ENCODE results near the gene PTOV1.
A peak's percentile ranks its signal among the peaks of the same experiment; 100 is the strongest.

PTOV1 gene

DNA sequence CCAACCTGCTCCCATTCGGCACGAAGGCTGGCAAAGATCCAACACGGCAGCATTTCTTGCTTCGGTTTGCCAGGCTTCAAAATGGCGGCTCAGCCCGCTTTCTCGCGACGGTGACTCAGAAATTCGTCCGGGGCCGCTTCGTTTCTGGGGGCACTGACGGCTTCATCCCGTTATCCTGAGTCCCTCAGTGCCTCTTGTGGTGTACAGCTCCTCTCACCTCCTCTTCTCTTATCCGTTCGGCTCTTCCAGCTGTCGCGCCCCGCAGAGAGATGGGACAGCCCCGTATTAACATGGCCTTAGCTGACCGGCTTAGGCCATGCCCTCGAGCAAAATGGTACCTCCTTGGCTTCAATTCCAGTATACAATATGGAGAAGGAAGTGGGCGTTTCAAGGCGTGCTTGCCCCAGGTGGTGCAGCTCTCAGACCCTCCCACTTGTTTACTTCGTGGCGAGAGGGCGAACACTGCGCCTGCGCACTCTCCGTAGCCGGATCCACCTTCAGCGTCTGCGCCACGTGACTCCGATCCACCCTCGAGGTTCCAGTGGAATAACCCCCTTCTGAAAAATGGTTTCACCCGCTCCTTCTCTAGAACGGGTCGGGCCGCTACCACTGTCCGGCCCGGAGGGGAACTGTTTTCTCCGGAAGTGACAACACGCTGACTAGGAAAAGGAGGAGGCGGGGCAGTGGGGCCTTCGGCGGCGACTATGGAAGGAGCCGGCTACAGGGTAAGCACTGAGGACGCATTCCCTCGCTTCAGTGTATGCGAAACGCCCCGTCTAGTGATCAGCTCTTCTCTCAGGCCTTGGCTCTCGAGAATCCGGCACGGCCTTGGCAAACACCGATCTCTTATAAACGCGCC, 26.3 kb downstream of the PTOV1 start, which contains the start of the genes AKT1S1 and TBC1D17 (continued):
- TF ChIP-seq, protein P1, sequence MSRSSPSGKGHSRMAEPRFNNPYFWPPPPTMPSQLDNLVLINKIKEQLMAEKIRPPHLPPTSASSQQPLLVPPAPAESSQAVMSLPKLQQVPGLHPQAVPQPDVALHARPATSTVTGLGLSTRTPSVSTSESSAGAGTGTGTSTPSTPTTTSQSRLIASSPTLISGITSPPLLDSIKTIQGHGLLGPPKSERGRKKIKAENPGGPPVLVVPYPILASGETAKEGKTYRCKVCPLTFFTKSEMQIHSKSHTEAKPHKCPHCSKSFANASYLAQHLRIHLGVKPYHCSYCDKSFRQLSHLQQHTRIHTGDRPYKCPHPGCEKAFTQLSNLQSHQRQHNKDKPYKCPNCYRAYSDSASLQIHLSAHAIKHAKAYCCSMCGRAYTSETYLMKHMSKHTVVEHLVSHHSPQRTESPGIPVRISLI (tag by site-specific recombination; IDR thresholded peaks at IDR 0.05) = no peak
- TF ChIP-seq SP2 (tag by site-specific recombination; IDR thresholded peaks at IDR 0.05) (peak; percentile 77), ZSCAN16 (tag by site-specific recombination; IDR thresholded peaks at IDR 0.05) (no peak)

DNA sequence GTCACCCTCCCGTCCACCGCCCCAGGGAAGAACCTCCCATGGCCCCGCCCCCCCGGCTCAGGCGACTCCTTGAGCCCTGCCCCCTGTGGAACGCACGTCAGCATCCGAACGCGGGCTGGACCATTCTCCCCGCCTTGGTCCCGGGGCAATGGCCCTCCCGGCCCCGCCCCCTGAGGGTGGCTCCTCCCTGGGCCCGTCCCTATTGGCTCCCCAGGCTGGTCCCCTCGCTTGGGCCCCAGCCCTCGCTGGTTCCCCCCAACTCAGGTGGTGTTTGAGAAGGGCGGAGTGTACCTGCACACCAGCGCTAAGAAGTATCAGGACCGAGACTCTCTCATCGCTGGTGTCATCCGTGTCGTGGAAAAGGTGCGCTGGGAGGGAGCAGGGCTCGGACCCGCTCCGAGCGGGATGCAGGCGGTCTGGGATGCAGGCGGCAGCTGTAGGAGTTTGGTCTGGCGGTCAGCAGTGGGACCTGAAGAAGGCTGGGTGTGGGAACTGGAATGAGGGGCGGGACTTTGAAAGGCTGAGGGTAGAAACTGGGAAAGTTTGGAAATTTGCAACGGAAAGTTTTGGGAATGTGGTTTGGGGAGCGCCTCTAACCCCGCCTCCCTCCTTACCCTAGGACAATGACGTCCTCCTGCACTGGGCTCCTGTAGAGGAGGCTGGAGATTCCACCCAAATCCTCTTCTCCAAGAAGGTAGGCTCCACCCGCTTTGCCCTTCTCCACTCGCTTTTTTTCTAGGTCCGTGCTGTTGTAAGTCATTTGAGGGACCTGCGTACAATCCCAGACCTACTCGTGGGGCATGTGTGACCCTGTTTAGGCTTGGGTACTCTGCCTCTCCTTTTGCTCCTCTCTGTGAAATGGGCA, 27.2 kb downstream of the PTOV1 start:
- POLR2A ChIA-PET = interaction anchor here (0.6 to 4.8 kb wide), 8 partner anchors 10 to 341 kb away, joined by 3 to 41 read pairs (median 12); partner anchors contain the start of genes ATF5, NUP62, PNKP and PRMT1
- peak overlapping the region; percentile 94 for H3K27ac ChIP-seq (ENCODE audit: extremely low read depth, low read depth, low read length)
- peaks cover 3 to 54% of the 10 kb centered on the region in 2 experiments; a peak in 2 of 3 replicates for H3K36me3 ChIP-seq (ENCODE audit: control insufficient read depth in 2 of 2, insufficient read depth in 1 of 2, low read length in 2 of 2)
- H3K9me3 ChIP-seq (ENCODE audit: control insufficient read depth, insufficient read depth, low read depth, low read length) = no peaks in the 10 kb centered on the region
- CTCF ChIA-PET = interaction anchor here (0.7 kb wide), 1 partner anchor 13 kb away, joined by 4 read pairs; no protein-coding TSS in a partner anchor
- H3K4me3 ChIP-seq (ENCODE audit: low read depth, low read length) = peak overlapping the region; percentile 79
- H3K4me1 ChIP-seq (ENCODE audit: control insufficient read depth, insufficient read depth, low read length) = peaks cover 9% of the 10 kb centered on the region
- TF ChIP-seq ZNF169 (tag by site-specific recombination; IDR thresholded peaks at IDR 0.05) (no peak), ZNF701 (tag by site-specific recombination; IDR thresholded peaks at IDR 0.05) (no peak), ZNF677 (tag by site-specific recombination; IDR thresholded peaks at IDR 0.05) (no peak), GLIS1 (tag by site-specific recombination; IDR thresholded peaks at IDR 0.05) (peak; percentile 38; the same call in 1 of the 2 replicates), ZXDB (tag by site-specific recombination; IDR thresholded peaks at IDR 0.05) (no peak), TCF7L2 (IDR thresholded peaks at IDR 0.05; ENCODE audit: borderline replicate concordance, low read depth, low read length) (no peak), ZNF133 (tag by site-specific recombination; IDR thresholded peaks at IDR 0.05) (no peak), ZNF658 (tag by site-specific recombination; IDR thresholded peaks at IDR 0.05) (no peak), ZNF610 (tag by site-specific recombination; IDR thresholded peaks at IDR 0.05; ENCODE audit: borderline replicate concordance) (no peak), ZBTB17 (tag by site-specific recombination; IDR thresholded peaks at IDR 0.05) (no peak), RBAK (tag by site-specific recombination; IDR thresholded peaks at IDR 0.05) (no peak), ZNF174 (tag by site-specific recombination; IDR thresholded peaks at IDR 0.05) (no peak), ZNF473 (tag by site-specific recombination; IDR thresholded peaks at IDR 0.05) (no peak), KLF16 (tag by site-specific recombination; IDR thresholded peaks at IDR 0.05) (no peak), ZBTB1 (tag by site-specific recombination; IDR thresholded peaks at IDR 0.05) (no peak), ZNF202 (tag by site-specific recombination; IDR thresholded peaks at IDR 0.05; ENCODE audit: borderline replicate concordance) (no peak), EGR2 (tag by site-specific recombination; IDR thresholded peaks at IDR 0.05; ENCODE audit: low read depth) (0 out of 2 replicates have a peak, but pooled peaks have one; percentile 13), ZNF155 (tag by site-specific recombination; IDR thresholded peaks at IDR 0.05) (no peak), ZNF138 (tag by site-specific recombination; IDR thresholded peaks at IDR 0.05; ENCODE audit: borderline replicate concordance) (no peak), GLI4 (tag by site-specific recombination; IDR thresholded peaks at IDR 0.05) (no peak), ZNF335 (tag by site-specific recombination; conservative IDR thresholded peaks at IDR 0.05) (peak; percentile 99), ZNF311 (tag by site-specific recombination; IDR thresholded peaks at IDR 0.05; ENCODE audit: borderline replicate concordance) (no peak)
- TF ChIP-seq, protein P2, sequence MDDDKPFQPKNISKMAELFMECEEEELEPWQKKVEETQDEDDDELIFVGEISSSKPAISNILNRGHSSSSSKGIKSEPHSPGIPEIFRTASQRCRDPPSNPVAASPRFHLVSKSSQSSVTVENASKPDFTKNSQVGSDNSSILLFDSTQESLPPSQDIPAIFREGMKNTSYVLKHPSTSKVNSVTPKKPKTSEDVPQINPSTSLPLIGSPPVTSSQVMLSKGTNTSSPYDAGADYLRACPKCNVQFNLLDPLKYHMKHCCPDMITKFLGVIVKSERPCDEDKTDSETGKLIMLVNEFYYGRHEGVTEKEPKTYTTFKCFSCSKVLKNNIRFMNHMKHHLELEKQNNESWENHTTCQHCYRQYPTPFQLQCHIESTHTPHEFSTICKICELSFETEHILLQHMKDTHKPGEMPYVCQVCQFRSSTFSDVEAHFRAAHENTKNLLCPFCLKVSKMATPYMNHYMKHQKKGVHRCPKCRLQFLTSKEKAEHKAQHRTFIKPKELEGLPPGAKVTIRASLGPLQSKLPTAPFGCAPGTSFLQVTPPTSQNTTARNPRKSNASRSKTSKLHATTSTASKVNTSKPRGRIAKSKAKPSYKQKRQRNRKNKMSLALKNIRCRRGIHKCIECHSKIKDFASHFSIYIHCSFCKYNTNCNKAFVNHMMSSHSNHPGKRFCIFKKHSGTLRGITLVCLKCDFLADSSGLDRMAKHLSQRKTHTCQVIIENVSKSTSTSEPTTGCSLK (tag by site-specific recombination; IDR thresholded peaks at IDR 0.05) = no peak
- TF ChIP-seq, protein P3, sequence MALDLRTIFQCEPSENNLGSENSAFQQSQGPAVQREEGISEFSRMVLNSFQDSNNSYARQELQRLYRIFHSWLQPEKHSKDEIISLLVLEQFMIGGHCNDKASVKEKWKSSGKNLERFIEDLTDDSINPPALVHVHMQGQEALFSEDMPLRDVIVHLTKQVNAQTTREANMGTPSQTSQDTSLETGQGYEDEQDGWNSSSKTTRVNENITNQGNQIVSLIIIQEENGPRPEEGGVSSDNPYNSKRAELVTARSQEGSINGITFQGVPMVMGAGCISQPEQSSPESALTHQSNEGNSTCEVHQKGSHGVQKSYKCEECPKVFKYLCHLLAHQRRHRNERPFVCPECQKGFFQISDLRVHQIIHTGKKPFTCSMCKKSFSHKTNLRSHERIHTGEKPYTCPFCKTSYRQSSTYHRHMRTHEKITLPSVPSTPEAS (tag by site-specific recombination; IDR thresholded peaks at IDR 0.05) = no peak
- TF ChIP-seq, protein P4, sequence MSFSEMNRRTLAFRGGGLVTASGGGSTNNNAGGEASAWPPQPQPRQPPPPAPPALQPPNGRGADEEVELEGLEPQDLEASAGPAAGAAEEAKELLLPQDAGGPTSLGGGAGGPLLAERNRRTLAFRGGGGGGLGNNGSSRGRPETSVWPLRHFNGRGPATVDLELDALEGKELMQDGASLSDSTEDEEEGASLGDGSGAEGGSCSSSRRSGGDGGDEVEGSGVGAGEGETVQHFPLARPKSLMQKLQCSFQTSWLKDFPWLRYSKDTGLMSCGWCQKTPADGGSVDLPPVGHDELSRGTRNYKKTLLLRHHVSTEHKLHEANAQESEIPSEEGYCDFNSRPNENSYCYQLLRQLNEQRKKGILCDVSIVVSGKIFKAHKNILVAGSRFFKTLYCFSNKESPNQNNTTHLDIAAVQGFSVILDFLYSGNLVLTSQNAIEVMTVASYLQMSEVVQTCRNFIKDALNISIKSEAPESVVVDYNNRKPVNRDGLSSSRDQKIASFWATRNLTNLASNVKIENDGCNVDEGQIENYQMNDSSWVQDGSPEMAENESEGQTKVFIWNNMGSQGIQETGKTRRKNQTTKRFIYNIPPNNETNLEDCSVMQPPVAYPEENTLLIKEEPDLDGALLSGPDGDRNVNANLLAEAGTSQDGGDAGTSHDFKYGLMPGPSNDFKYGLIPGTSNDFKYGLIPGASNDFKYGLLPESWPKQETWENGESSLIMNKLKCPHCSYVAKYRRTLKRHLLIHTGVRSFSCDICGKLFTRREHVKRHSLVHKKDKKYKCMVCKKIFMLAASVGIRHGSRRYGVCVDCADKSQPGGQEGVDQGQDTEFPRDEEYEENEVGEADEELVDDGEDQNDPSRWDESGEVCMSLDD (tag by site-specific recombination; IDR thresholded peaks at IDR 0.05) = peak; percentile 28; the same call in 1 of the 2 replicates

All from HEK293 (cell line).